Neural crest cell (in vitro differentiated cells): ENCODE data around the gene TMEM38B. TPM values are rescaled to one million over a fixed set of nuclear protein-coding genes. Genes with fewer than 3 reads are reported as not detected.
A peak's percentile ranks its signal among the peaks of the same experiment; 100 is the strongest.

Experiments
- DNase-seq: peaks from one replicate; pipeline ENCODE4 v3.0.0; 2021; ENCODE audit warnings: low read depth, mixed read lengths, low spot score
- H3K27ac Mint-ChIP-seq: one replicate; pipeline ENCODE4 v1.8.0; 2021; ENCODE audit warnings: mild to moderate bottlenecking, mixed read lengths; ENCODE audit not compliant: unreplicated experiment
- H3K27me3 Mint-ChIP-seq: 2 replicates; pipeline ENCODE4 v1.8.0; 2021; ENCODE audit warnings: low read depth, mild to moderate bottlenecking, mixed read lengths
- H3K36me3 Mint-ChIP-seq: 2 replicates; pipeline ENCODE4 v1.8.0; 2021; ENCODE audit warnings: low read depth, mild to moderate bottlenecking, mixed read lengths
- H3K4me1 Mint-ChIP-seq: 2 replicates; pipeline ENCODE4 v1.8.0; 2021; ENCODE audit warnings: mixed read lengths
- H3K4me3 Mint-ChIP-seq: one replicate; pipeline ENCODE4 v1.8.0; 2021; ENCODE audit warnings: mild to moderate bottlenecking, mixed read lengths
- H3K9me3 Mint-ChIP-seq: 2 replicates; pipeline ENCODE4 v1.8.0; 2021; ENCODE audit warnings: mixed read lengths
- total RNA-seq: library from RNA; stranded (reverse); gene quantifications from 2 replicates; pipeline ENCODE4 v1.2.1, GENCODE V29; 2021
- TF ChIP-seq, protein P1 (sequence below): fragments of 200-600 bp; sonication (generic); conservative IDR thresholded peaks from 2 replicates; pipeline ENCODE4 v1.5.0; 2021; ENCODE audit warnings: antibody characterized with exemption, mild to moderate bottlenecking

Gene TMEM38B
- total RNA-seq, 1 donor from 2014 or later = 34.1 TPM

DNA sequence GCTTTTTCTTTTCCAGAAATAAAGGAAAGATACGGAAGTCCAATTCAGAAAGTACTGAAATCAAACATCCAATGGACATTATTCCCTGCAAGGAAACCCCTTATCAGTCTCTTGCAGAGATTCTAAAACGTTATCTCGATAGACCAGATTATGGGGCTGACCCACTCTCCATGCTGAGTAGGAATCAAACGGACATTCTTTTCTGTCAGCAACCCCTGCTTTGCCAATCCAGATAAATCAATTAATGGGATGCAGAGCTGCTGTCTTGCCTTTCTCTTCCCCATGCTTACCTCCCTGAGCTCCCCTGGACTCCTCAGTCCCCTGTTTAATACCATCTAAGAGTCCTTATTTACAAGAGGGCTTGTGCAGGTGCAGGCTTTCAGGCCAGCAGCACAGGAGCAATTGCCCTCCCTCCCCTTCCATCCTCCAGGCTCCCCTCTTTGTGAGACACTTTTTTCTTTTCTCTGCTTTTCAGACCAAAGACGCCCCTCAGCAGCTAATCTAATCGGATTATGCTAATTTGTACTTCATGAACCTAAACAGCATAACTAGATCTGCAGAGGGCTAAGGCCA, 17.9 kb upstream of the TMEM38B start:
- no peak overlapping the region for H3K4me3 Mint-ChIP-seq
- peak overlapping the region; percentile 19 for H3K27ac Mint-ChIP-seq
- H3K4me1 Mint-ChIP-seq = peaks cover 24% of the 10 kb centered on the region

DNA sequence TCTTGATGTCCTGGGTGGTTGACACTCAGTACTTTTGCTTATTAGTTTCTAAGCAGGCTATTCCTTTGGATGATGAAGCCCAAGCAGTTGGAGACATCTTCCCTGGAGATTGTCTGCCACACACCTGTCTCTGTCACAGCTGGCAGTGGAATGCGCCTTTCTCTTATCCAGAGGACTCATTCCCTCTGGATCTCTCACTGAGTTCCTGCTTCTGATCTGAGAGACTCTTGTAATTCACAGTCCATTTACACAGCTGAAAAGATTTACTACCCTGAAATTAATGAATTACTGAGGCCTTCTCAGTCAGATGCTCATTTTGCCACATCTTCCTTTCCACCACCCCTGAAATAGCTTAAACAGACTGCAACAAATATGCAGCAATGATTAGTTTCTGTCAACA, 16.2 kb upstream of the TMEM38B start:
- H3K36me3 Mint-ChIP-seq = no peaks in the 10 kb centered on the region
- TF ChIP-seq, protein P1, sequence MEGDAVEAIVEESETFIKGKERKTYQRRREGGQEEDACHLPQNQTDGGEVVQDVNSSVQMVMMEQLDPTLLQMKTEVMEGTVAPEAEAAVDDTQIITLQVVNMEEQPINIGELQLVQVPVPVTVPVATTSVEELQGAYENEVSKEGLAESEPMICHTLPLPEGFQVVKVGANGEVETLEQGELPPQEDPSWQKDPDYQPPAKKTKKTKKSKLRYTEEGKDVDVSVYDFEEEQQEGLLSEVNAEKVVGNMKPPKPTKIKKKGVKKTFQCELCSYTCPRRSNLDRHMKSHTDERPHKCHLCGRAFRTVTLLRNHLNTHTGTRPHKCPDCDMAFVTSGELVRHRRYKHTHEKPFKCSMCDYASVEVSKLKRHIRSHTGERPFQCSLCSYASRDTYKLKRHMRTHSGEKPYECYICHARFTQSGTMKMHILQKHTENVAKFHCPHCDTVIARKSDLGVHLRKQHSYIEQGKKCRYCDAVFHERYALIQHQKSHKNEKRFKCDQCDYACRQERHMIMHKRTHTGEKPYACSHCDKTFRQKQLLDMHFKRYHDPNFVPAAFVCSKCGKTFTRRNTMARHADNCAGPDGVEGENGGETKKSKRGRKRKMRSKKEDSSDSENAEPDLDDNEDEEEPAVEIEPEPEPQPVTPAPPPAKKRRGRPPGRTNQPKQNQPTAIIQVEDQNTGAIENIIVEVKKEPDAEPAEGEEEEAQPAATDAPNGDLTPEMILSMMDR = no peak
- peaks cover 24% of the 10 kb centered on the region for H3K4me1 Mint-ChIP-seq
- DNase-seq = no peak
- no peaks in the 10 kb centered on the region for H3K27me3 Mint-ChIP-seq
- no peaks in the 10 kb centered on the region for H3K9me3 Mint-ChIP-seq
- H3K4me3 Mint-ChIP-seq = no peak overlapping the region
- no peak overlapping the region for H3K27ac Mint-ChIP-seq

More for the DNA sequence above, 17.9 kb upstream of the TMEM38B start:
- Mint-ChIP-seq H3K36me3 (no peaks in the 10 kb centered on the region), H3K27me3 (no peaks in the 10 kb centered on the region), H3K9me3 (no peaks in the 10 kb centered on the region)
- DNase-seq = no peak
- TF ChIP-seq, protein P1 = no peak

DNA sequence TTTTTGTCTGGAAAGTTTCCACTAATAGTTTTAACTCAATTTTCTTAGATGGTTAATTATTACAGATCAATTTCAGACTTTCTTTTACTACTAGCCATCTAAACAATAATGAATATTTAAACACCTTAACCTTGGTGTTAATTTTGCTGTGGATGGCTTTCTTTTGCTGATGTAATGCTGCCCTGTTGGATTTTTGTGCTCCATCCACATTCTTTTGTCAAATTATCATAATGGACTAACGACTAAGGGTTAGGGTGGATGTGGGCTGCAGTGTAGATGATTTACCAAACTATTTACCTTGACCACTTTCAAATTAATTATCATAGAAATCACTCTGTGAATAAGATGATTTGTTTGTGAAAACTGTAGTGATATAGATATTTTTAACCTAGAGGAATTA, 15.6 kb upstream of the TMEM38B start:
- H3K9me3 Mint-ChIP-seq = no peaks in the 10 kb centered on the region
- TF ChIP-seq, protein P1 = no peak
- no peaks in the 10 kb centered on the region for H3K36me3 Mint-ChIP-seq
- H3K4me3 Mint-ChIP-seq = no peak overlapping the region
- no peak for DNase-seq
- H3K4me1 Mint-ChIP-seq = peaks cover 24% of the 10 kb centered on the region
- H3K27ac Mint-ChIP-seq = no peak overlapping the region
- no peaks in the 10 kb centered on the region for H3K27me3 Mint-ChIP-seq

DNA sequence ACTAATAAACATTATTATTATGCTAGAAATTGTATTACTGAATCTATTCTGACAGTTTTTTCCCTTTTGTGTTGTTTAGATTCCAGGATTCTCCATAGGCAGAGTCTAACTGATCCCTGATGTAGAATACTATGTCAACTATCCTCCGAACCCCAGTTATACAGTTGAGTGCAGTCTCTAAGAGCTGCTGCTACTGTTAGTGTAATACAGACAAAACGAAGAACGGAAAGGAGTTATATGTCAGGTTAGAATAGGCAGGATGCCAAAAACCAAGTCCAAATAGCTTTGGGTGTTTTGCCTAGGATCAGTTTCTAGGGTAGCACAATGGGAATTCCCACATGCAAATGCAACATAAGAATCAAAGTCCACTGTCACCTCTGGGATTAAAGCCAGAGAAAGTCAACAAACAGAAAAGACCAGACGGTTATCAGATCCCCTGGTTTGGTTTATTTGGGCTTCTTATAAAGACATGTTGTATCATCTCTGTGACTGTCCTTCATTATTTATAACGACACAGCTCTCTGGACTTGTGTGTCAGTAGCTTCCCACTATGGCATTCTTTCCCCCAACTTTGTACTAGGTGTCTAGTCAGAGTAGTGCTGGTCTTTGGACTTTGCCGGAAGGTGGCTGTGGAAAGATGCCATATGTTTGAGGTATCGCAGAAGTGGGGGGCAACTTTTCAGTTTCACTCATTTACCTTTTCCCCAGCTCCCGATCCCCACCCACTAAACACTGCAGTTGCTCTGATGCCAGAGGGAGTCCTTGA, 14.9 kb upstream of the TMEM38B start:
- H3K27ac Mint-ChIP-seq = no peak overlapping the region
- H3K4me3 Mint-ChIP-seq = no peak overlapping the region
- H3K27me3 Mint-ChIP-seq = no peaks in the 10 kb centered on the region
- TF ChIP-seq, protein P1 = no peak
- no peak for DNase-seq
- peaks cover 24% of the 10 kb centered on the region for H3K4me1 Mint-ChIP-seq
- H3K36me3 Mint-ChIP-seq = no peaks in the 10 kb centered on the region
- H3K9me3 Mint-ChIP-seq = no peaks in the 10 kb centered on the region

DNA sequence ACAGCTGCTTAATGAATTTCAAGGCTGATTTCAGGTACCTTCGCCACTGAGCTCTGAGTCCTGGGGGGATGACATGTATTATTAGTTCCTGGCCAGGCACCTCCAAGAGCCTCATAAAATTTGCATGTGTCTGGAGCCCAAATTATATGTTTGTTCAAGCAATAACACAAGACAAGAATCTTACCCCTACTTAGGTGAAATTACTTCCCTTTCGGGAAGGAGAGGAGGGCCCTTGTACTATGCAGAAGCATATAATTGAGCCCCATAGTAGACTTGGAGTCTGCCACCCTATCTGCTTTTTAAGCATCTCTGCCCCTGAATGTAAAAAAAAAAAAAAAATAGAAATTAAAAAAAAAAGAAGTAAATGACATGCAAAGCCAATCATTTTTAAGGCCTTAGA, 13.0 kb upstream of the TMEM38B start:
- Mint-ChIP-seq H3K27me3 (no peaks in the 10 kb centered on the region), H3K4me3 (no peak overlapping the region), H3K4me1 (peaks cover 23% of the 10 kb centered on the region), H3K27ac (no peak overlapping the region), H3K9me3 (no peaks in the 10 kb centered on the region), H3K36me3 (no peaks in the 10 kb centered on the region)
- TF ChIP-seq, protein P1 = no peak
- DNase-seq = no peak
